NCI-H2029 (cell line): Measurements from ENCODE around the gene RAP2B.
"Not testable (repeated sequence)": the region's sequence is repeated elsewhere in the genome, so short reads cannot be mapped to it uniquely, and the experiment has no call there.

Experiments used
- DNase-seq: peaks from one replicate; lab custom pipeline; 2025; lab: John Stamatoyannopoulos, UW

Gene RAP2B

DNA sequence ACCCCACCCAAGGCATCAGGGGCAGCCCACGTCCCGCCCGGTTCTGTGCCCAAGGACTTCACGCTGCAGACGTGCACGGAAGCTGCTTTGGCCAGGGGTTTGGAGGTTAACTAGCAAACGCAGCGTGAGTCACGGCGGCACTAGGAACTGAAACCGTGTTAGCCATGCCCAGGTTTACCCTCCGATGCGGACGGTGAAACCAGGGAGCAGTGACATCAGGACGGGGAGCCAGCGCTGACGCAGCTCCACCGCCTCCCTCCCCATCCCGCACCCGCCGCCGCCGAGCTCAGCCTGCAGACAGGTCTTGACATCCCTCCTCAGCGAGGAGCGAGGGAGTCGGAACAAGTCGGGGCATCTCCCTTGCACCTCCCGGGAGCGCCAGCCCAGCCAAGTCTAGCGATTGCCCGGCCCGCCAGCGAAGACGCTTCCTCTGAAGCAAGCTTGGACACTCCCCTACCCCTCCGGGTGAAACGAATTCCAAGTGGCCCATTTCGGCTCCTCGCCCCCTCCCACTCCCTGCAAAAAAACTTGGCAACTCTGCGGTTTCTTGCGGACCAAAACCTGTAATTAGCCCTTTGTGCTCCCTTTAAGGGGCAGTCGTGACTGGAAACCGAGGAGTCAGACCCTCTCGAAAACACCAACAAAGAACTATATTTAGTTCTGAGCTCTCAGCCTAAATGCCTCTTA is 1.4 kb upstream of the RAP2B start:
- no peak for DNase-seq

DNA sequence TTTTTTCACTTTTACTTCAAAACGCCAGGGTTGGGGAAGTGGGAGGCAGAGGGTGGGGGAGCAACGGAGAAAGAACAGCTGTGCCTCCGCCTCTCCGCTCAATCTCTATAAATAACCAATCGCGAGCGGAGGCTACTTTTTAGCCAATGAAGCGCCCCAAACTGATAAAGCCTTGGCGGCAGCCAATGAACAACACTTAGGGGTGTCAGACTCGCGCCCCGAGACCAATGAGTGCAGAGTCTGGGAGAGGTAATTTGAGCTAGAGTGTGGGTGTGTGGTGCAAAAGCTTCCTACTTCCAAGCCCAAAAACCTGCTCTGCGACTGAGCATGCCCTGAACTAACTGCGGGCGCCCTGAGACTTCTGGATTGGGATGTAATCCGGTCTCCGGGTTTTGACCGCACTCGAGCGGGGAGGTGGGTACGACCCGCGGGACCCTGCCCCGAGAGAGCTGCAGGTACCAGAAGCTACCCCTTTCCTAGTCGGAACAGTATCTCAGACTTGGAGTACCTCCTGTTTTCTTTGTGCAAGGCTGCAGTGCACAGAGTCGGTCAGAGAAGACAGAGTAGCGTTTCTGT is 800 bp upstream of the RAP2B start:
- peak; percentile 20 for DNase-seq

DNA sequence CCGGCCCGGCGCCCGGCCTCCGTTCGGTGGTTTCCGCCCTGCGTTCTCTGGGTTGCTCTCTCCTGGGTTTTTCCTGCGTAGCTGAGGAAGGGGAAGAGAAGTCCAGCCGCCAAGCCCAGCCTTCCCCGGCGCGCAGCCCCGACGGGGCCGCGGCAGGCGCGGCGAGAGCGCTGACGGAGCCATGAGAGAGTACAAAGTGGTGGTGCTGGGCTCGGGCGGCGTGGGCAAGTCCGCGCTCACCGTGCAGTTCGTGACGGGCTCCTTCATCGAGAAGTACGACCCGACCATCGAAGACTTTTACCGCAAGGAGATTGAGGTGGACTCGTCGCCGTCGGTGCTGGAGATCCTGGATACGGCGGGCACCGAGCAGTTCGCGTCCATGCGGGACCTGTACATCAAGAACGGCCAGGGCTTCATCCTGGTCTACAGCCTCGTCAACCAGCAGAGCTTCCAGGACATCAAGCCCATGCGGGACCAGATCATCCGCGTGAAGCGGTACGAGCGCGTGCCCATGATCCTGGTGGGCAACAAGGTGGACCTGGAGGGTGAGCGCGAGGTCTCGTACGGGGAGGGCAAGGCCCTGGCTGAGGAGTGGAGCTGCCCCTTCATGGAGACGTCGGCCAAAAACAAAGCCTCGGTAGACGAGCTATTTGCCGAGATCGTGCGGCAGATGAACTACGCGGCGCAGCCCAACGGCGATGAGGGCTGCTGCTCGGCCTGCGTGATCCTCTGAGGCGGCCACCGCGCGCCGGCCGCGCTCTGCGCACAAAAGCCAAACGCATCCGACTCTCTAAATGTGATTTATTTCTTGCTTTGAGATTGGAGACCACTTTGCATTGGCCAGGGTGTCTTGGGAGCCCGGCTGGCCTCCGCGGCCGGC is 727 bp downstream of the RAP2B start:
- DNase-seq, result no peak

DNA sequence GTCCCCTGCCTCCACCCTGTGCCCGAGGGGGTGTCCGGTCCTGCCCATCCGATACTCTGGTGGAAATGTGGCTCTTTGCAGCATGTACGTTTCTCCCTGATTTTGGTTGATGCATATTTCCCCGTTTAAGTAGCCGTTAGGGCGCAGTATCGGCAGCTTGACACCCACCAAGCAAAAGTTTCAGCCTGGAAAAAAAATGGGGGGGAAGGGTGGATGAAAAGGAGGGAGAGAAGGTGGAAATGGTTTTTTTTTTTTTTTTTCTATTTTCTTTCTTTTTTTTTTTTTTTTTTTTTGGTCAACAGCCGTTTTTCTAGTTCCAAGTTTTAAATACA is 1.3 kb downstream of the RAP2B start:
- no peak for DNase-seq

DNA sequence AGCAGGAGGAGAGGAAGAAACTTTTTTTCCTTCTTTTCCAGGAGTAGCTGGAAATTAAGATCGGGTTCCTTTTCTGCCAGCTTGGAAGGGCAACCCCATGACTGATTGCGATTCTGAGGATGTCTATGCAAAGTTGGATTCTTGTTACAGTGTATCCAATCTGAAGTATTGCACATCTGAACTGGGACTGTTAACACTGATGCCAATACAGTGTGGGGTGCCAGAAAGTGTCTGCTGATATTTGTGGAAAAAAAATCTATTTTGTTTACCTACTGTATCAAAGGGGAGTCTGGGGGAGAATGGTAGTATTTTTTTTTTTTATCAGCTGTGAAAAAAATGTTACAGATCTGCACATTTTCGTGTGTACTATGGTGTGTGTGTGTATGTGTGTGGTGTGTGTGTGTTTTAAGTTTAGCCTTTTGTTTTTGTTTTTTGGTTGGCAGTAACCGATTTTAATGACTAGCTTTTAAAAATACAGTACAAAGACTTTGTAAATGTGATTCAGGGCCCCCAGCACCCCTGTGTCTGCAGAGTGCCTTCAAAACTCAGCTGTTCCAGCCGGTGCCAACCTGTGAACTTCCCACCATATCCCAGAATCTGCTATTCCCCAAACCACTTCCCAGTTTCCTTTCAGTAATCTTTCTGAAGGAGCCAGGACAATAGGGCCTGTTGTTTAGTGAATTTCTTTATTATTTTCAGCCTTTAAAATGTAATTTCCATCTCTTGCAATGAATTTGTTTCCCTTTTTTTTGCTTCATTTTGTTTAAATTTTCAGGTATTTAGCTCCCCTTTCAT is 1.9 kb downstream of the RAP2B start:
- DNase-seq, result no peak

DNA sequence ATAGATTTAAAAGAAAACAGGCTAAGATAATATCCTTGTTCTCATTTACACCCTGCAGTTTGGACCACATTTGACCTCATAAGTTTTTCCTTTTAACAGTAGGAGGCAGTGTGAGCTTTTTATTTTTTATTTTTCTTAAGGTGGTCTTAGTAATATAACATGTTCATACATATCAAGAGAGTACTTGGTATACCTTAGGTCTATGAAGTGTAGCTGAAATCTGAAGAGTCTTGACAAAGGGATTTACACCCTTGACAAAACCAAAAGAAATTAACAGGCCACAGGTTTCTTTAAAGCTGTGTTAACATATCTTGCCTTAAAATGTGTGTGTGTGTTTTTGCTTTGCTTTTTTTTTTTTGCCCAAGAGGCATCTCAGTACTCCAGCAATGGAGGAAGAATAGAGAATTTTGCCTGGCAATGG is 3.2 kb downstream of the RAP2B start:
- DNase-seq, result no peak

DNA sequence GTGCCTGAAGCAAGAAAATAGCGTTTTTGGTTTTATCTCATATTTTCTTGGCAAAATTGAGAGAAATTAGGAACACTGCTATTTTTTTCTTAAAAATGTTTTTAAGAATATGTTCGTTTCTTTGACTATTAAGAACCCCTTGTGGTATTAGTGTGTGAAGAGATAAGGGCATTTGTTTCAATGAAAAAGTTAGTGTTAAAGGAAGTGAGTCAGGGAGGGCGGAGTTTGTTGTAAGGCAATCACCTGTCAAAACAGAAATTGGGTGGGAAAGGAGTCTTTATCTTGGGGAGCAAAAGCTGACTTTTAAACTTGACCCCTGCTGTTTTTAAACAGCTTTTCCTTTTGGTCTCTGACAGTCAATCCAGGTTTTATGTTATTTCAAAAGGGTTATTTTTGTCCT is 4.2 kb downstream of the RAP2B start:
- DNase-seq, result no peak

DNA sequence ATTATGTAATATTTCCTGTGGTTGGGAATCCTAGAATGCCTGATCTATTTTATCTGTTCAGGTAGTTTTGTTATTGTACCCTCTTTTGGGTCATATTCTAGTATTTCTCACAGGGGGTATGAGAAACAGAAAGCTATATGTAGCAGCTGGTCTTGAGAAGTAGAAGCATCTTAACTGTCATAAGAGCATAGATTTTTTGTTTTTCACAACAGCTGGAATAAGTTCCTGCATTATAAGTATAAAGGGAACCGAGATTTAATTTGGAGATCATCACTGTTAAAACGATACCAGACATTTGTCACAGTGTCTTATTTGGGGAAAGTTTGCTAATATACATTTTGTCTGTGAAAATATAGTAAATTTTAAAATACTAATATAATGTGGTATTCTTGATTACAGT is 4.8 kb downstream of the RAP2B start:
- DNase-seq, result no peak

DNA sequence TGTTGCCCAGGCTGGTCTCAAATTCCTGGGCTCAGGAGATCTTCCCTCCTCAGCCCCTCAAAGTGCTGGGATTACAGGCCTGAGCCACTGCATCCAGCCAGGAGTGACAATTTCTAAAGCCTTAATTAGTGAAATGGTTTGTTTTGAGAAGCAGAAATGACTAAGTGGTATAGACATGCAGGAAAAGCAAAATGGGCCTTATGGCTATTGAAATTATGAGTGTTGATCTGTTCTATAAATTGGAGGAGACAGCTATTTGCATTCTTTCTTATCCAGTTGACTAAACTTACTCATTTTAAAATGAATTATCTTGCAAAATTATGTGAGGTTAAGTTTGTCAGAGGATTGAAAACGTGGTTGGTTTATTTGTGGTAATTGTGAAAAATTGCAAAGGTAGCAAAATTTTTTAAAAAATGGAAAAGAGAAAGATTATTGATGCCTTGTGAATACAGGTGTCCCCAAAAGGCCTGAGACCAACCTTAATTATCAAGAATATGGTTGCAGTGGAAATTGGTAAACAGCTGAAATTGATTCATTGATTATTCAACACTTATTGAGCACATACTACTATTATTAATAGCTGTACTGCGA is 7.9 kb downstream of the RAP2B start:
- DNase-seq, result no peak

DNA sequence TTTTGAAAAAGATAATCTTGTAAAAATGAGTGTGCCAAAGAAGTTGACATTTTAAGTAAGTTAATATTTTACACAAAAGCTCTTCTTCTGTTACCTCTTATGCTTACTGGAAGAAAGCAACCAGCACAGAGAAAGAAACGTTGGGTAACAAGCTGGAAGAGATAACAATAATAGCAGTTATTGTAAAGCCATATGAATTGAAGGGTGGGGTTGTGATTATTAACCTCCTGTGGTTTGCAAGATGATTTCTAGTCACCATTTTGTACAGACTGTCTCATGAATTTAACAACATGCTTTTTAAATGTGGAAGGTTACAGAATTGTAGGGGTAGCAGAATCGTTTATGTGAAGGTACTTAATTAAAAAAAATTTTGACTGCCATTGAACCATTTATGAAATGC is 9.2 kb downstream of the RAP2B start:
- DNase-seq, result no peak

DNA sequence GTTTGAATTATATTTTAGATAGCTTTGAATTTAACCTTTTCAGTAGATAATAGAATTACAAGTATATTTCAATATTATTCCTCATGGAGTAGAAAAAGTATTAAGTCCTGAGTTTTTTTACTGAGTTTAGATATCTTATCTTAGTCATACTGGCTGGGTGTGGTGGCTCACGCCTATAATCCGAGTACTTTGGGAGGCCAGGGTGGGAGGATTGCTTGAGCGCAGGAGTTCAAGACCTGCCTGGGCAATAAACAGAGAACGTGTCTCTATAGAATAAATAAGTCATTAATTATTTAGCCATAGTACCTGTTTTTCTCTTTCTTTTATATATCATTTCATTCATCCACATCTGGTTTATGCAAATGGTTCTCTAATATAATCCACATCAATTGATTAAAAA is 9.9 kb downstream of the RAP2B start:
- no peak for DNase-seq

DNA sequence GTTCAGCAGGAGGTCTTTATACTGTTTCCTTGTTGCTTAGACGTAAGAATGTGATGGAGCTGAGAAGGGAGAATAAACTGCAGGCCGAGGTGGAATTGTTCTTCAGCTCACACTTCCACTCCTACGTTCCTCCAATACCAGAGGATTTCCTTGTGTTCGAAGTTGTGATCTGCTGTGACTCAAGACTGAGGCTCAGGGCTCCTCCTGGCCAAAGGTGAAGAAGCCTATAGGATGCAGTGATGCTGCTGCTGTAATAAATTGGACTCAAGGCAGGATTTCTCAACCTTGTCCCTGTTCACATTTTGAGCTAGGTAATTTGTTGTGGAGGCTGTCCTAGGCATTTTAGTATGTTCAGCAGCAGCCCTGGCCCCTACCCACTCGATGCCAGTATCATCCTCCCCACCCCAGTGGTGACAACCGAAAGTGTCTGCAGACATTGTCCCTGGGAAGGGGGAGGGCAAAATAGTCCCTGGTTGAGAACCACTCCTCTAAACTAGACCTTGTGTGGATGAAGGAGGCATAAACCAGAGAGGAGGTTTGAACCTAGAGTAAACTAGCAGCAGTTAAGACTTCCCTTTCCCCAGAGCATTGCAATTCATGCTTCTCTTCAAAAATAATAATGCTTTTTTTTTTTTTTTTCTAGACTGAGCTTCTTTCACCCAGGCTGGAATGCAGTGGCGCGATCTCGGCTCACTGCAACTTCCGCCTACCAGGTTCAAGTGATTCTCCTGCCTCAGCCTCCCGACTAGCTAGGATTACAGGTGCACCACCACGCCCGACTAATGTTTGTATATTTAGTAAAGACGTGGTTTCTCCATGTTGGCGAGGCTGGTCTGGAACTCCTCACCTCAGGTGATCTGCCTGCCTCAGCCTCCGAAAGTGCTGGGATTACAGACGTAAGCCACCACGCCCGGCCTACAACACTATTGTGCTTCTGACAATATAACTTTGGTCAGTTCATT is 11.1 kb downstream of the RAP2B start:
- DNase-seq, result no peak

DNA sequence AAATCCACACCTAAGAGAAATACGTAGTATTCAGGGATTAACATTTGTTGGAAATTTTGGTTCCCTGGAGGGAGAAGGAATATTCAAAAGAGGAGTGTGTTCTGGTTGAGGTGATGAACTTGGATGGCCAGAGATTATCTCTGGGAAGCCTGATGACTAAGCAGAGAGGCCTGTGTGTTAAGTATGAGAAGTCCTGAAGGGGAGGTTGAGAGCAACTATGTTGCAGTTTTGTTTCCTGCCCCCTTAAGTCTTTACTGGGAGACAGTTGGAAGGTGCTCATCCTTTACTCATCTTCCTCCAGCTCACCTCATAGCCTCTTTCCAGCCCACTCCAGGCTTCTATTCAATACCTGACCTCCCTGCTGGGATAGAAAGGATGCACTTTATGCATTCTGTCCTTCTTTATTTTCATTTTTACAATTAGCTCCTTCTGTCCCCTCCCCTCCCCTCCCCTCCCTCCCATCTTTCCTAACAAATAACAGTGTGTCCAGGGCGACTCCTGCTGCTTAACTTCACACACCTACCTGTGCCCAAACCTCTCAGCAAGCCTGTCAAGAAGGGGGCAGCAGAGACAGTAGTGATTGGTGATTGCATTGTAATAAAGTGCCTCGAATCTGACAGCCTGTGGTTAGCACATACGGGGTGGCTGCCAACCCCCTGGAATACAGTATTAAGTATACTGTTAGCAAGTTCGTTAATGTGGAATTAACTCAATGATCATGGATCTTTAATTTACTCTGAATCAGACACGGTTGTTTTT is 11.9 kb downstream of the RAP2B start:
- DNase-seq, result no peak

DNA sequence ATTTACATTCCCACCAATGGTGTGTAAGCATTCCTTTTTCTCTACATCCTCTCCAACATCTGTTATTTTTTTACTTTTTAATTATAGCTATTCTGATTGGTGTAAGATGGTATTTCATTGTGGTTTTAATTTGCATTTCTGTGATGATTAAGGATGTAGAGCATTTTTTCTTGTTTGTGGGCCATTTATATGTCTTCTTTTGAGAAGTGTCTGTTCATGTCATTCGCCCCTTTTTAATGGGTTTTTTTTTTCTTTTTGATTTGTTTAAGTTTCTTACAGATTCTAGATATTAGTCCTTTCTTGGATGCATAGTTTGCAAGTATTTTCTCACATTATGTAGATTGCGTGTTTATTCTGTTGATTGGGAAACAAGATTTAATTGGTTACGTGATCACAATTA is 14.2 kb downstream of the RAP2B start:
- no peak for DNase-seq

DNA sequence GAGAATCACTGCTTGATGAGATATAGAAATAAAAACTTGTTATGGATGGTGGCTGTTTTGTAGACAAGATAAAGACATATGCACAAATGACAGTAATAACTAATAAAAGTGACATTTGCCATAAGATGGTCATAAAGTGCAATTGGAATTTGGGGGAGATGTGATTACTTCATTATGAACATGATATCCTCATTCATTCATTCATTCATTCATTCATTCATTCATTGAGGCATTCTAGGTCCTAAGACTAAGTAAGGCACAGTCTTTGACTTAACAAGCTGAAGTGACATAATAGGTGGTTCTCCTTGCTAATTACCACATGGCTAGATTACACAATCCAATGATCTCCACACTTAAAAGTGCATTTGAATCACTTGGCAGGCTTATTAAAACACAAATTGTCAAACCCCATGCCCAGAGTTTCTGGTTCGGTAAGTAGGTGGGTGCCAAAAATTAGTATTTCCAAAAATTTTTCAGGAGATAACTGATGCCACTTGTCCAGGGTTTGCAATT is 18.9 kb downstream of the RAP2B start:
- DNase-seq, result no peak

DNA sequence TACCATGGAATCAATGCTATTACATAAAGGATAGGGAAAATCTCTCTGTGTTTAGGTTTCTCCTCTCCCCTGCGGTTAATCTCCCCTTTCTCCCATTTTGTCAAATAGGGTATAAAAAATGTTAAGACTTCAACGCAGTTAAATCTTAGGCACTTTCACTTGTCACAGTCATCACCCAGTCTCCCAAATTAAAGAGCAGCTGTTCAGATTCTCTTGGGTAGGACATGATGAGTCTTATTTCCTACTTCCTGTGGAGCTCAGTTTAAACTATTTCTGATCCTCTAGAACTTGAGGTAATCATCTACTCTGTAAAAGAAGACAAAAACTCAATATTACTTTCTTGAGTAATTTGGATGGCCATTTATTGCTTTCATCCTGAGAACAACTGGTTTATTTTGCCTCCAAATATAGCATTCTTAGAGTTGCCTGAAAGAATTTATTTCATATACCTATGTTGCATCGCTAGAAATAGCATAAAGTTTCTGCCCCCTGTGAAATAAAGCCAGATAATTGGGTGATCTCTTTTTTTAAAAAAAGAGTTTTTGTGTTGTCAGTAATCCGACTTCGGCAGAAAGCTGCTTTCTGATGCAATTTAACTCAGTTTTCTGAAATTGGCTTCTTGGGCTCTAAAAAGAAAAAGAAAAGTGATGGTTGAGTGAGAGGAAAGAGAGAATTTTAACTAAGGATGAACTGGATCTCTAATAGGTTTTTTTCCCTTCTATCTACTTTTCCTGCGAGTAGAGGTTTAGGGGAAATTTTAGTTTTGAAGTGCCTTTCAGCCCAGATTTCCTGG is 20.7 kb downstream of the RAP2B start:
- DNase-seq, result no peak

DNA sequence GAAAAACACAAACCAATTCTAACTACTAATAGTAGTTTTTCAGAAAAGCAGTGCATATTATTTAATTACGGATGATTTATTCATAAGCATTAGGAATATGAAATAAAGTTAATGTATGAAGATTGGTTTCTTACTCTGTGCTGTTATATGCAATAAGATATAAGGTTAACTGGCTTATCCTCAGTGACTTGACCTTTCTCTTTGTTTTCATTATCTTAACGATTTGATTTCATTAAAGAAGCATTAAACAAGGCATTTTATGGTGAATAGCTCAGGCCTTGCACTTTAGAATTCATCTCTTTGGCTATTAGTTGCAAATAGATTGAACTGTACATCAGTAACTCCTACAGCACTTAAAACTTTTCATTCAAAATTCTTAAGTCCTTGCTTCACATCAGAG is 28.9 kb downstream of the RAP2B start:
- DNase-seq, result no peak

DNA sequence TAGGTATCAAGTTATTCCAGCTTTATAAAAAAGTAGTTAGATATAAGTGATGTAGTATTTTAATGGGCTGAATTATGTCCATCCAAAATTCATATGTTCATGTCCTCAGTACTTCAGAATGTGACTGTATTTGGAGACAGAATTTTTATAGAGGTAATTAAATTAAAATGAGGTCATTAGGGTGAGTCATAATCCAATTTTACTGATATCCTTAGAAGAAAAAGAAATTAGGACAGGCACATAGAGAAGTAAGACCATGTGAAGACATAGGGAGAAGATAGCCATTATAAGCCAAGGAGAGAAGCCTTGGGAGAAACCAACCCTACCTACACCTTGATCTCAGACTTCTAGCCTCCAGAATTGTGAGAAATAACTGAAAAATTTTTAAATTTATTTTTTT is 30.3 kb downstream of the RAP2B start:
- DNase-seq, result no peak

DNA sequence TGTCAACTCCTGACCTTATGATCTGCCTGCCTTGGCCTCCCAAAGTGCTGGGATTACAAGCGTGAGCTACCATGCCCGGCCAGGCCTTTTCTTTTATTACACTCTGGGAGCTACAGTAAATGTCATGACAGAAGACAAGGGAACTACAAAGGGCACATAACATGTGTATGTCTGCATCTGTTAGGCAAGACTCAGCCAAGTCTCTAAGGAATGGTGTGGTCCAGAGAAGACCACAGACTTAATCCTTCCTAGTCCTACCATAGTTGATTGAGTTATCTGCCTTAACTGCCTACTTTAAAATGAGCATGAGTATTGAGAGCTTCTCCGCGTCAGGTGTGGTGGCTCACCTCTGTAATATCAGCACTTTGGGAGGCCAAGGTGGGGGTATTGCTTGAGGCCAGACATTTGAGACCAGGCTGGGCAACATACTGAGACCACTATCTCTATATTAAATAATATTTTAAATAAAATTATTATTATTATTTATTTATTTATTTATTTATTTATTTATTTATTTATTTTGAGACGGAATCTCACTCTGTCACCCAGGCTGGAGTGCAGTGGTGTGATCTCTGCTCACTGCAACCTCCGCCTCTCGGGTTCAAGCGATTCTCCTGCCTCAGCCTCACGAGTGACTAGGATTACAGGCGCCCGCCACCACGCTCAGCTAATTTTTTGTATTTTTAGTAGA is 31.9 kb downstream of the RAP2B start:
- not testable (repeated sequence) for DNase-seq
